ENCODE data around the gene PANK2. TPM values are rescaled to one million over a fixed set of nuclear protein-coding genes. Genes with fewer than 3 reads are reported as not detected.
"Not testable (repeated sequence)": the region's sequence is repeated elsewhere in the genome, so short reads cannot be mapped to it uniquely, and the experiment has no call there.

The PANK2 gene
- polyA plus RNA-seq, 3 donors from 2014 or later = 42.1 to 53.0 (median 44.3) TPM

GRCh38 chr20:3931664-3932063 lies 42.5 kb downstream of the PANK2 start:
- peak overlapping the region in 1 of 5 donors; percentile 79 for H3K4me3 Mint-ChIP-seq
- DNase-seq = no peak
- H3K36me3 Mint-ChIP-seq = no peaks in the 10 kb centered on the region
- H3K9me3 Mint-ChIP-seq = no peaks in the 10 kb centered on the region
- peaks cover 28 to 66% of the 10 kb centered on the region in 2 donors for H3K4me1 Mint-ChIP-seq
- H3K27me3 Mint-ChIP-seq (ENCODE audit: low read depth in 3 of 3) = peaks cover 4 to 5% (median 4%) of the 10 kb centered on the region in 3 donors
- peak overlapping the region in 1 of 6 donors; percentile 44 for H3K27ac Mint-ChIP-seq

- Mint-ChIP-seq H3K9me3 (no peaks in the 10 kb centered on the region), H3K27ac (peak overlapping the region in 3 of 6 donors; percentile 53 to 87 (median 62)), H3K36me3 (peaks cover 0 to under 1% (median under 1%) of the 10 kb centered on the region in 3 donors), H3K4me1 (peaks cover 22 to 60% of the 10 kb centered on the region in 2 donors), H3K27me3 (ENCODE audit: low read depth in 3 of 3) (peaks cover 0 to 4% (median 2%) of the 10 kb centered on the region in 3 donors), H3K4me3 (peak overlapping the region; percentile 64 to 80 (median 74))
- no peak for DNase-seq
These were observed 43.1 kb downstream of the PANK2 start for GRCh38 chr20:3932277-3932676.

GRCh38 chr20:3932681-3933080 lies 43.5 kb downstream of the PANK2 start:
- Mint-ChIP-seq H3K4me3 (peak overlapping the region; percentile 64 to 80 (median 74)), H3K27ac (peak overlapping the region; percentile 40 to 89 (median 65)), H3K27me3 (ENCODE audit: low read depth in 3 of 3) (peaks cover 0 to 4% (median 2%) of the 10 kb centered on the region in 3 donors), H3K4me1 (peaks cover 18 to 56% of the 10 kb centered on the region in 2 donors), H3K36me3 (peaks cover 0 to 5% (median 4%) of the 10 kb centered on the region in 3 donors), H3K9me3 (no peaks in the 10 kb centered on the region)
- DNase-seq = peak in 1 of 3 donors; percentile 17

GRCh38 chr20:3933218-3933617 lies 44.0 kb downstream of the PANK2 start:
- peaks cover 12 to 50% of the 10 kb centered on the region in 2 donors for H3K4me1 Mint-ChIP-seq
- peaks cover 0 to 2% (median 2%) of the 10 kb centered on the region in 3 donors for H3K27me3 Mint-ChIP-seq (ENCODE audit: low read depth in 3 of 3)
- no peaks in the 10 kb centered on the region for H3K9me3 Mint-ChIP-seq
- peaks cover 0 to 7% (median 4%) of the 10 kb centered on the region in 3 donors for H3K36me3 Mint-ChIP-seq
- H3K4me3 Mint-ChIP-seq = peak overlapping the region in 3 of 5 donors; percentile 64 to 79 (median 64)
- H3K27ac Mint-ChIP-seq = peak overlapping the region; percentile 40 to 89 (median 65)
- DNase-seq = no peak

GRCh38 chr20:3934624-3935023 lies 45.4 kb downstream of the PANK2 start:
- peak overlapping the region in 3 of 6 donors; percentile 24 to 68 (median 40) for H3K27ac Mint-ChIP-seq

GRCh38 chr20:3935295-3935955 lies 46.2 kb downstream of the PANK2 start:
- no peaks in the 10 kb centered on the region for H3K9me3 Mint-ChIP-seq
- peak overlapping the region in 2 of 6 donors; percentile 34 to 36 for H3K27ac Mint-ChIP-seq
- H3K36me3 Mint-ChIP-seq = peaks cover 7 to 15% (median 13%) of the 10 kb centered on the region in 3 donors

More at GRCh38 chr20:3934624-3935023, 45.4 kb downstream of the PANK2 start:
- peaks cover 5 to 14% (median 9%) of the 10 kb centered on the region in 3 donors for H3K36me3 Mint-ChIP-seq
- H3K9me3 Mint-ChIP-seq = no peaks in the 10 kb centered on the region
- H3K4me3 Mint-ChIP-seq = no peak overlapping the region
- H3K27me3 Mint-ChIP-seq (ENCODE audit: low read depth in 3 of 3) = peaks cover 0 to 2% (median 1%) of the 10 kb centered on the region in 3 donors
- DNase-seq = no peak
- peaks cover 10 to 41% of the 10 kb centered on the region in 2 donors for H3K4me1 Mint-ChIP-seq

GRCh38 chr20:3935956-3936340 lies 46.8 kb downstream of the PANK2 start:
- H3K27me3 Mint-ChIP-seq (ENCODE audit: low read depth in 3 of 3) = peaks cover 0 to 4% (median 2%) of the 10 kb centered on the region in 3 donors
- no peak overlapping the region for H3K4me3 Mint-ChIP-seq
- peak overlapping the region in 1 of 6 donors; percentile 20 for H3K27ac Mint-ChIP-seq
- H3K9me3 Mint-ChIP-seq = no peaks in the 10 kb centered on the region
- peaks cover 10 to 29% of the 10 kb centered on the region in 2 donors for H3K4me1 Mint-ChIP-seq
- peaks cover 9 to 20% (median 18%) of the 10 kb centered on the region in 3 donors for H3K36me3 Mint-ChIP-seq
- no peak for DNase-seq

More at GRCh38 chr20:3935295-3935955, 46.2 kb downstream of the PANK2 start:
- no peak for DNase-seq
- Mint-ChIP-seq H3K4me3 (no peak overlapping the region), H3K4me1 (peaks cover 10 to 34% of the 10 kb centered on the region in 2 donors), H3K27me3 (ENCODE audit: low read depth in 3 of 3) (peaks cover 0 to 4% (median 2%) of the 10 kb centered on the region in 3 donors)

GRCh38 chr20:3937618-3938017 lies 48.4 kb downstream of the PANK2 start:
- DNase-seq = no peak
- Mint-ChIP-seq H3K4me3 (no peak overlapping the region), H3K36me3 (peaks cover 16 to 26% (median 25%) of the 10 kb centered on the region in 3 donors), H3K4me1 (peaks cover 5 to 19% of the 10 kb centered on the region in 2 donors), H3K27me3 (ENCODE audit: low read depth in 3 of 3) (peaks cover 0 to 4% (median 2%) of the 10 kb centered on the region in 3 donors), H3K27ac (no peak overlapping the region), H3K9me3 (no peaks in the 10 kb centered on the region)

GRCh38 chr20:3940905-3941304 lies 51.7 kb downstream of the PANK2 start:
- H3K36me3 Mint-ChIP-seq = peaks cover 19 to 40% (median 28%) of the 10 kb centered on the region in 3 donors
- no peaks in the 10 kb centered on the region for H3K9me3 Mint-ChIP-seq
- H3K4me3 Mint-ChIP-seq = no peak overlapping the region
- peaks cover 0 to 3% (median 0%) of the 10 kb centered on the region in 3 donors for H3K27me3 Mint-ChIP-seq (ENCODE audit: low read depth in 3 of 3)
- no peak overlapping the region for H3K27ac Mint-ChIP-seq
- DNase-seq = no peak
- H3K4me1 Mint-ChIP-seq = no peaks in the 10 kb centered on the region

GRCh38 chr20:3946666-3947065 lies 57.5 kb downstream of the PANK2 start:
- H3K36me3 Mint-ChIP-seq = peaks cover 3 to 16% (median 6%) of the 10 kb centered on the region in 3 donors
- not testable (repeated sequence) for H3K4me3 Mint-ChIP-seq; H3K9me3 Mint-ChIP-seq; DNase-seq; H3K4me1 Mint-ChIP-seq; H3K27me3 Mint-ChIP-seq (ENCODE audit: low read depth in 3 of 3); H3K27ac Mint-ChIP-seq

- Mint-ChIP-seq H3K4me3 (no peak overlapping the region), H3K27ac (no peak overlapping the region), H3K9me3 (no peaks in the 10 kb centered on the region), H3K36me3 (peaks cover 0 to 5% (median 0%) of the 10 kb centered on the region in 3 donors), H3K4me1 (no peaks in the 10 kb centered on the region), H3K27me3 (ENCODE audit: low read depth in 3 of 3) (peaks cover 0 to 1% (median 0%) of the 10 kb centered on the region in 3 donors)
- DNase-seq = no peak
These were observed 75.5 kb downstream of the PANK2 start for GRCh38 chr20:3964719-3965118.

- Mint-ChIP-seq H3K4me3 (no peak overlapping the region), H3K4me1 (no peaks in the 10 kb centered on the region), H3K27me3 (ENCODE audit: low read depth in 3 of 3) (no peaks in the 10 kb centered on the region), H3K9me3 (no peaks in the 10 kb centered on the region), H3K36me3 (peaks cover 0 to 9% (median 8%) of the 10 kb centered on the region in 3 donors), H3K27ac (no peak overlapping the region)
- no peak for DNase-seq
These were observed 77.4 kb downstream of the PANK2 start for GRCh38 chr20:3966571-3966970.

- Mint-ChIP-seq H3K4me3 (no peak overlapping the region), H3K27me3 (ENCODE audit: low read depth in 3 of 3) (peaks cover 0 to 2% (median 1%) of the 10 kb centered on the region in 3 donors), H3K27ac (no peak overlapping the region)
These were observed 80.8 kb downstream of the PANK2 start for GRCh38 chr20:3970016-3970415.

GRCh38 chr20:3971145-3971544 lies 82.0 kb downstream of the PANK2 start:
- Mint-ChIP-seq H3K36me3 (peaks cover 0 to 16% (median 9%) of the 10 kb centered on the region in 3 donors), H3K4me3 (no peak overlapping the region), H3K4me1 (no peaks in the 10 kb centered on the region), H3K27ac (no peak overlapping the region), H3K27me3 (ENCODE audit: low read depth in 3 of 3) (peaks cover 0 to 2% (median 1%) of the 10 kb centered on the region in 3 donors), H3K9me3 (no peaks in the 10 kb centered on the region)
- no peak for DNase-seq

More at GRCh38 chr20:3970016-3970415, 80.8 kb downstream of the PANK2 start:
- DNase-seq = no peak
- no peaks in the 10 kb centered on the region for H3K4me1 Mint-ChIP-seq
- H3K36me3 Mint-ChIP-seq = peaks cover 0 to 16% (median 9%) of the 10 kb centered on the region in 3 donors
- H3K9me3 Mint-ChIP-seq = no peaks in the 10 kb centered on the region
